ENCODE measurements around the gene NYAP2.

NYAP2 gene

GRCh38 chr2:225456619-225457260 lies 57.2 kb downstream of the NYAP2 start:
- Histone ChIP-seq H3K27ac (no peak overlapping the region), H3K9ac (no peak overlapping the region), H3K36me3 (ENCODE audit: insufficient read depth) (no peaks in the 10 kb centered on the region), H2AFZ (ENCODE audit: low read depth) (no peak overlapping the region), H3K4me1 (ENCODE audit: low read depth, poor library complexity, severe bottlenecking) (peaks cover 11% of the 10 kb centered on the region), H3K4me2 (no peak overlapping the region), H3K27me3 (ENCODE audit: insufficient read depth, low read depth) (no peaks in the 10 kb centered on the region), H3K79me2 (ENCODE audit: insufficient read depth, low read depth) (no peaks in the 10 kb centered on the region), H4K20me1 (ENCODE audit: insufficient read depth) (no peaks in the 10 kb centered on the region), H3K4me3 (IDR thresholded peaks at IDR 0.05; ENCODE audit: insufficient read depth, low read depth, low read length) (no peak overlapping the region)
- TF ChIP-seq CTCF (conservative IDR thresholded peaks at IDR 0.05; ENCODE audit: low read depth, low read length) = no peak

GRCh38 chr2:225457482-225457881 lies 58.0 kb downstream of the NYAP2 start:
- H2AFZ ChIP-seq (ENCODE audit: low read depth) = no peak overlapping the region
- TF ChIP-seq CTCF (conservative IDR thresholded peaks at IDR 0.05; ENCODE audit: low read depth, low read length) = no peak
- no peaks in the 10 kb centered on the region for H3K79me2 ChIP-seq (ENCODE audit: insufficient read depth, low read depth)
- peaks cover 11% of the 10 kb centered on the region for H3K4me1 ChIP-seq (ENCODE audit: low read depth, poor library complexity, severe bottlenecking)
- no peak overlapping the region for H3K4me2 ChIP-seq
- H3K9ac ChIP-seq = no peak overlapping the region
- no peaks in the 10 kb centered on the region for H4K20me1 ChIP-seq (ENCODE audit: insufficient read depth)
- no peak overlapping the region for H3K27ac ChIP-seq
- no peak overlapping the region for H3K4me3 ChIP-seq (IDR thresholded peaks at IDR 0.05; ENCODE audit: insufficient read depth, low read depth, low read length)
- H3K36me3 ChIP-seq (ENCODE audit: insufficient read depth) = no peaks in the 10 kb centered on the region
- no peaks in the 10 kb centered on the region for H3K27me3 ChIP-seq (ENCODE audit: insufficient read depth, low read depth)

GRCh38 chr2:225458431-225459117 lies 59.1 kb downstream of the NYAP2 start:
- no peaks in the 10 kb centered on the region for H3K36me3 ChIP-seq (ENCODE audit: insufficient read depth)
- no peaks in the 10 kb centered on the region for H4K20me1 ChIP-seq (ENCODE audit: insufficient read depth)
- H3K4me3 ChIP-seq (IDR thresholded peaks at IDR 0.05; ENCODE audit: insufficient read depth, low read depth, low read length) = no peak overlapping the region
- H3K27ac ChIP-seq = no peak overlapping the region
- no peak overlapping the region for H2AFZ ChIP-seq (ENCODE audit: low read depth)
- no peaks in the 10 kb centered on the region for H3K79me2 ChIP-seq (ENCODE audit: insufficient read depth, low read depth)
- H3K4me1 ChIP-seq (ENCODE audit: low read depth, poor library complexity, severe bottlenecking) = peaks cover 20% of the 10 kb centered on the region
- H3K4me2 ChIP-seq = peak overlapping the region; percentile 15; the same call in 1 of the 2 replicates
- H3K9ac ChIP-seq = no peak overlapping the region
- TF ChIP-seq CTCF (conservative IDR thresholded peaks at IDR 0.05; ENCODE audit: low read depth, low read length) = no peak
- H3K27me3 ChIP-seq (ENCODE audit: insufficient read depth, low read depth) = no peaks in the 10 kb centered on the region

- H3K79me2 ChIP-seq (ENCODE audit: insufficient read depth, low read depth) = no peaks in the 10 kb centered on the region
- no peaks in the 10 kb centered on the region for H4K20me1 ChIP-seq (ENCODE audit: insufficient read depth)
- H3K4me1 ChIP-seq (ENCODE audit: low read depth, poor library complexity, severe bottlenecking) = peaks cover 37% of the 10 kb centered on the region
- no peaks in the 10 kb centered on the region for H3K36me3 ChIP-seq (ENCODE audit: insufficient read depth)
- no peak for TF ChIP-seq CTCF (conservative IDR thresholded peaks at IDR 0.05; ENCODE audit: low read depth, low read length)
- no peak overlapping the region for H2AFZ ChIP-seq (ENCODE audit: low read depth)
- no peak overlapping the region for H3K4me2 ChIP-seq
- H3K27me3 ChIP-seq (ENCODE audit: insufficient read depth, low read depth) = no peaks in the 10 kb centered on the region
- H3K27ac ChIP-seq = no peak overlapping the region
- H3K4me3 ChIP-seq (IDR thresholded peaks at IDR 0.05; ENCODE audit: insufficient read depth, low read depth, low read length) = no peak overlapping the region
- H3K9ac ChIP-seq = no peak overlapping the region
Measured at GRCh38 chr2:225462417-225462816, 62.9 kb downstream of the NYAP2 start.

Measured in KMS-11 (cell line).